Midbrain (tissue), 1 donor: ENCODE results near the gene POLG.

ENCODE experiments used
- DNase-seq: peaks from one replicate; lab custom pipeline; 2025; lab: John Stamatoyannopoulos, UW

The POLG gene

DNA sequence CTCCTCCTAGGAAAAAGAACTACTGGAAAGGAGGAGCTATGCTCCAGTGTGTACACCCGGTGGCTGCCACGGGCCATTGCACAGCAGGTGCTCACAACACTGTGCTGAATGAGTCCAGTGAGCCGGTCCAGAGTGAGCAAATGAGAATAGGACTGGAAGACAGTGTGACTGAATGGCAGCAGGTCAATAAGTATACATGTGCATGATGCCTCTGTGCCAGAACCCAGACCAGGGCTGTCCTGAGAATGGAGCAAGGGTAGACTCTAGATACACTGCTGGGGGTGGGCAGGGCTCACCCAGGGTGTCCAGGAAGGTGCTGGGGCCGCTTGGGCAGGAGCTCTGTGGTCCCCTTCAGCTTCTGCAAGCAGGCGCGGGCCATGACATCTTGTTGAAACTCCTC, 8.3 kb downstream of the POLG start:
- DNase-seq, result no peak

DNA sequence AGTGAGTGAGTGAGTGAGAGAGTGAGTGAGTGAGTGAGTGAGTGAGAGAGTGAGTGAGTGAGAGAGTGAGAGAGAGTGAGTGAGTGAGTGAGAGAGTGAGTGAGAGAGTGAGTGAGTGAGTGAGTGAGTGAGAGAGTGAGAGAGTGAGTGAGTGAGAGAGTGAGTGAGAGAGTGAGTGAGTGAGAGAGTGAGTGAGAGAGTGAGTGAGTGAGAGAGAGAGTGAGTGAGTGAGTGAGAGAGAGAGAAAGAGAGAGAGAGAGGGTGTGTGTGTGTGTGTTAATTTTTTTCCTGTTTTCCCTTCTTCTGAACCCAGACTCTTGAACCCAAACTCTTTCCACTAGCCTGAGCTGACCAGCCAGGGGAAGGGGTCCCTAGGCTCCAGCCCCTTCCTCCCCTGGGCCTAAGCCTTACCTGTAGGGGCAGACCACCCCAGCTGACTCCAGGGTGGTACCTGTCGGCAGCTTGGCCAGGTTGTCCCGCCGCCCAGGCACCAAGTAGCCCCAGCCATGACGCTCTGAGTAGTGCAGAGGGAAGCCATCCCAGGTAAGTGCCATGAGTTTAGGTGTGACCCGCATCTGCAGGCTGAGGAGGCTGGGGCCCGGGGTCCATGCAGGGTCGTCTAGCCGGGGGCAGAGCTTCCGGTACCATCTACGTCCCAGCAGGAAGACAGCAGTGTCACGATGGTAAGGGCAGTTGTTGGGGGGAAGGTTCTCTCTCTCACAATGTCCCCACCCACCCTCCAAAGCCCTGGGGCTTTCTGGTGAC, 9.4 kb downstream of the POLG start:
- DNase-seq, result no peak

DNA sequence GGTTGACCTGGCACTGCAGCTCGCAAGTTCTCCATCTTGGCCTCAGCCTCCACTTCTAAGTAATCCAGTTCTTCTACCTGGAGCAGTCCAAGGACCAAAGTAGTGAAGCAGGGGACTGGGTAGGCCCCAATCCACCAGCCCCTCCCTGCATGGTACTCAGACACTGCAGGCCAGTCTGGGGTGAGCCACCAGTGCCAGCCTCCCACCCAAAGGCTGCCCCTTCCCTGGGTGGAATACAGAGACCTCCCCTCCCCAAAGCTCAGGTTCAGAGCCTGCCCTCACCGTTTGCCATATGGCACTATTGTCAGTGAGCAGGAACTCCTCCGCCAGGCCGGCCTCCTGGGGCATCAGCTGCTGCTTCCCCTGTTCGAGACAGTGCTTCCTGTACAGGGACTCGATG, 10.8 kb downstream of the POLG start:
- no peak for DNase-seq

DNA sequence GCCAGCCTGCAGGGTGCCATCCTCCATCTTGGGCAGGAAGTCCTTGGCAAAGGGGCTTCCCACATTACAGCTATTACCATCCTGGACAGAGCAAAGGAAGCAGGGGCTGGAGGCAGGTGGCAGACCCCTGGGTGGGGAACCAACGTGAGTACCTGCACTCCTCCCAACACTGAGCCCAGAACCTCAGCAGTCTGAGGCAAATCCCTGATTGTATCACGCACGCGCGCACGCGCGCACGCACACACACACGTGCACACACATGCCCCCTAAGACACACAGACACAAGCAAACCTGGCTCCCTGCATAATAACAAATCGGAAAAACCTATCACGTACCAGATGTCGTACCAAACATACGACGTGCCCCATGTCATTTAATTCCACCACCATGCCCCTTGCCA, 11.8 kb downstream of the POLG start:
- no peak for DNase-seq

DNA sequence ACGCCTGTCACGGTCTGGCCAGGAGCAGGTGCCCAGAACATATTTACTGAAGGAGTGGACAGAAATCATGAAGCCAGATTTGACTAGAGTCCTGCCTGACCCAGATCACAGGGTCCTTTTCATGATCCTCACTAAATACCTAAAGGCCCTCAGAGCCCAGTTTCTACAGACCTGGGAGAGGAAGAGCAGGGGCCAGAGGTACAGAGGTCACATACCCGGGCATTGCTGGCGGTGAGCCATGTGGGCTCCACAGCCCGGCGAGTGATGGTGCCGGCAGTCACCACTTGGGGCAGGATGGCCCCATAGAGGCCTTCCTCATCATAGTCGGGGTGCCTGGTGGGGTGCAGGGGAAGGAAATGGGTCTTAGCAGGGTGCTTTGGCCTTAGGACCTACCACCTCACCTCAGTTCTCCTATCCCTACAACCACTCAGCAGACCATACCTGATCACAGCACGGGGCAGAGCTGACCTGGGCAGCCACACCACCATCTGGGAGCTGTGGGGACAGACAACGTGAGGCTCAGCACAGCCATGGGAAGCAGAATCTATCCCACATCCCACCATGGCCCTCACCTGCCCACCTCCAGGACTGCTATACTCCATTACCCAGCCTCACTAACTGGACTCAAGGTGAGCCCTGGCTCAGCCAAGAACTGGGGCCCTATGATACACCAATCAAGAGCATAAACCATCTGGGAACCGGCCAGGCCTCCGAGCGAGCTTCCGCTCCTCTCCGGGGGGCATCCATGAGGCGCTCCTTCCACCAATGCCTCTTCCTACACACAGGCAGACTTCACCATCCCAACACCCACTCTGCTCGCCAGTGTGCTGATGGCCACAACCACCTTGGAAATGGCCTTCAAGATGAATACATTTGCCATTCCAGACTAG, 12.9 kb downstream of the POLG start:
- no peak for DNase-seq

DNA sequence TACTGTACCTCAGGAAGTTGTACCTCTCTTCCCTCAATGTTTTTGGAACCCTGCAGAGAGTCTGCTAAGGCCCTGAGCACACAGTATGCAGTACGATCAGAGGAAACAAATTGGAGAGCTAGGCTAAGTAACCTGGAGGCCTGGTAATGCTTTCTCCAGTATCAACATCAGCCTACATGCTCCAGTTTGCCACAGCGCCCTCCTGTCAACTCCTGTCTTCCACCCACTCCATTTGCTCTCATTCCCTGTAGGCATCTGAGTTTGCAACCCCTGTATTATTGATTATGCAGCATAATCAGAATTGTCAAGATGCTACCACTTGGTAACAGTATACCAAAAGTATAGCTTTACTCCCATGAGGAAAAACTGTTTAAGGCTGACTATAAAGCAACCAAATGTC, 14.4 kb downstream of the POLG start:
- no peak for DNase-seq

DNA sequence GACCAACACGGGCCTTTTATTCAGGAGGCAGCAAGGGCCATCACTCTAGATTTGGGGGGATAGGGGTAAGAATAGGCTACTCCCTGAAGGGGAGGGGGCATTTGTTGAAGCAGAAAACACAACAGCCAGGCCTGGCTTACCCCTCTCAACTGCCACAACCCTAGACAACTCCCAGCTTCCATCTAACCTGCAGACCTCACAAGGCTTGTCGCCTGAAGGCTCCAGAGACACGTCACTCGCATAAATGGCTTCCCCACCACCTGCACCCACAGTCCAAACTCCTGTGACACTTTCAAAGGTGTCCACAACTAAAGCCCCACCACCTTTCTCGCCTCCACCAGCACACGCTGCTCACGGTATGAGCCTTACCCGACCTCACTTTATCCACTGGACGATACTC, 14.9 kb downstream of the POLG start:
- DNase-seq, result no peak

DNA sequence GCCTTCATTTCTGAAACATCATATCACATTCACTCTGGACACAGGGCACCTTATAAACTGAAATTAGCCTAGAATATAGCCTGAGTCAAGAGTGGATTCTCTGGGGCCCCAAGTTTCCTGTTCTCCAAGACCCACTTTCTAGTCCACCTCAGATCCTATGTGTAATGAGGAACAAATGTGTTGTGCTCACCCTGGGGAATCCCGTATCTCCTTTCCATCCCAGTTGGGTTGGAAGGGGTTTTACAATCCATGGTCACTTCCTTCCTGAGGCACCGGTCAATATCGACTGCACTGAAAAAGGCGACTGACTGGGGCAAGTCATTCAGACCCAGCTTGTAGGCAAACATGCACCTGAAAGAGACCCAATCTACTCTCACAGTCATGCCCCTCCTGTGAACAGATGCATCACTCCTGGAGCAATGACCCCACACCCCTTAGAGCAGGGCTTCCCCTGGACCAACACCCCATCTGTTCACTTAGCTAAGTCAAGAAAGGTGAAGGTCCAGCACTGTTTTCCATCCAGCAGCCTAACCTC, 17.4 kb downstream of the POLG start:
- DNase-seq, result no peak

DNA sequence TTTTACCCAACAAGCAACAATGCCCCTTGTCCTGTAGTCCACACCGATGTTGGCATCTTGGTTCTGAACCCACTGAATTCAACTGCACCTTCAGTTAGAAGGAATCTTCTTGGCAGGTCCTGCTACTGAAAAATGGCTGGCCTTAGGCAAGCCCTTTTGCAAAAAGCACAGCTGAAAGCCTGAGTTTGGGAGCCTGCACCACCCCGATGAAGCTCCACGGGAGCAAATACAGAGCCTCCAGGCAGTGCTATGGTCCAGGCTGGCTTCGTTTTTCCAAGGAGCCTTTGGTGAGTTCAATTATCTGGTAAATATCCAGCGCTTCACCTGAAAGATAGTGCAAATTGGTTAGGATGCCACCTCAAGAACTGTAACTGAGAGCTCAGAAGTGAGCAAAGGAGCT, 18.1 kb downstream of the POLG start:
- DNase-seq, result no peak

DNA sequence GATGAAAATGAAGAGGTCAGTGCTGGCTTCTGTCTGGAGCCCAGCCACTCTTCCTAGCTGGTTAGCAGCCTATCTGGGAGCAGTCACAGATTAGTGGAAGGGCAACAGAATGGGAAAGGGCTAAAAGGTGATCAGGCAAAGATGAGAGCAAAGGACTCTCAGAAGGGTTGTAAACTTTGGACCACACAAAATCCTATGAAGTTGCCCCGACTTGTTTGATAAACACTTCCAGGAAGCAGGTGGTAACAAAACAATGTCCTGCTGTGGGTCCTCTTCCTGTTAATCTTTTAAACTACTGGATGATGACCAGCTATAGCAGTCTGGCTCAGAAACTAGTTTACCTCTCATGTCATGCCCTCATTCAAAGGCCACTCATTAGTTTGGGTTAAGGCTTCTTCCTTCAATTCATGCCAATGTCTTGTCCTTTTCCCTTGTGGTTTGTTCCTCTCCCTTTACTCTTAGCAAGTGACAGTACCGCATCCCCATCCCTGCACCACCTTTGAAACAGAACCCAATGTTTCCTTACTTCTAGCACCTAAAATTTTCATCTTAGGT, 19.2 kb downstream of the POLG start:
- no peak for DNase-seq

DNA sequence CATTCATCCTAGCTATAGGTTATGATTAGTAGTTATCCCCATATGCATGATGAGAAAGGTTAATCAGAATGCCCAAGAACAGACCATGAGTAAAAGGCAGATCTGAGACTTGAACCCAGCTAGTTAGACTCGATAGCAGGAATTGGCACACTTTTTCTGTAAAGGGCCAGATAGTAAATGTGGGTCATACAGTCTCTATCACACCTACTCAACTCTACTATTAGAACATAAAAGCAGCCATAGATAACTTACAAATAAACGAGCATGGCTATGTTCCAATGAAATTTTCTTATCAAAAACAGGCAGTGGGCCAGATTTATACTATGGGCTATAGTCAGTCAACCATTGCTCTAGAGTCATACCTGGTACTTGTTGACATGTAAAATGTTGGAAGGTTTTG, 24.6 kb downstream of the POLG start:
- no peak for DNase-seq

DNA sequence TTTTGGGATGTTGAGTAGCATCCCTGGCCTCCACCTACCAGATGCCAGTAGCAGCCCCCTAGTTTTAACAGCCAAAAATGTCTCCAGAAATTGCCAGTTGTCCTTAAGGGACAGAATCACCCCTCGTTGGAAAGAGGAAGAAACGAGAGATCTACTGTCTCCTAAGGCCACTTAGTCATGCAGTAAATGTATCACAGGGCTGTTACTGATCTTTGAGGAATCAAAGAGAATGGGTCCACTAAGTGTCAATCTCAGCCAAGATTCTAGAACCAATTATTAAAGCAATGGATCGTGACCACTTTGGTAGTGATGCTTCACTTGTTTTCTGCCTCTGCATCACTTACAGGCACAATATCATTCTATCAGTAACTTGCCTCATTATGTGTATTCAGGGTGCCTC, 26.4 kb downstream of the POLG start:
- DNase-seq, result no peak

DNA sequence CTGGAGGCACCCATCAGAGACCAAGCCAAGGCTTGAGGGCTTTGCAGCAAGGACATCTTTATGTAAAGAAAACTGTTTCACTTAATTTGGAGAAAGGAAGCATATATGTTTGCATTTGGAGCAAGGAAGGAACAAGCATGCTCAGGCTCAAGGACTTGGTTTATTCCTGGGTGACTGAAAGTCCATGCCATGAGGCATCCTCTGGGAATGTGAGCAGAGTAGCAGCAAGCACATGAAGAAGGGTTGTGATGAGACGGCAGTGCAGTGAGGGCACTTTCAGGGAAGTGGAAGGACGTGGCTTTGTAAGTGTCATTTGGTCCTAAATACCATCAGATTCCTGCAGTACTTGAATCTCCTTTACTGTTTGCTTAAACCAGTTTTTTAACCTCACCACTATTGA, 26.8 kb downstream of the POLG start:
- no peak for DNase-seq

DNA sequence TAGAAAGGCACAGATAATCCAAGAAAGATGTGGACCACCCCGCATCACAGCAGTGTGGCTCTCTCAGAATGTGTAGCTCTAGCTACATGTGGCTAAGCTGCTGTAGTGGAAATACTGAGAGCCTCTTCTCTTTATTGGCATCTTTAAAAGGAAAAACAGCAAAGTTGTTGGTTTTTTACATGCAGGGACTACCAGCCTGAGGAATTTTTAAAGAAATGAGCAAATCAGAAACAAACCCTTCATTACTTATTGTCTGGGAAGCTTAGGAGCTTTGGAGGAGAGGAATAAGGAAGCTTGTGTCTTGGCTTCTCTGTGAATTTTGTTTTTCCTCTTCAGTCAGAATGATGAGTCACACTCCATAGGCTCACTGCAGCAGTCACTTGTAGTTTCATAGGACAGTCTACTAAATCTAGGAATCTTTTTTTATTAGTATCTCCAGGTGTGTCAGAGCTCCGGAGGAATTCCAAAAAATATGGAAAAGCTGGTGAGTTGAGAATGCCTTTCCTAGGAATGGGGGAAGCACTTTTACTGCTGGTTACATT, 27.5 kb downstream of the POLG start:
- no peak for DNase-seq

DNA sequence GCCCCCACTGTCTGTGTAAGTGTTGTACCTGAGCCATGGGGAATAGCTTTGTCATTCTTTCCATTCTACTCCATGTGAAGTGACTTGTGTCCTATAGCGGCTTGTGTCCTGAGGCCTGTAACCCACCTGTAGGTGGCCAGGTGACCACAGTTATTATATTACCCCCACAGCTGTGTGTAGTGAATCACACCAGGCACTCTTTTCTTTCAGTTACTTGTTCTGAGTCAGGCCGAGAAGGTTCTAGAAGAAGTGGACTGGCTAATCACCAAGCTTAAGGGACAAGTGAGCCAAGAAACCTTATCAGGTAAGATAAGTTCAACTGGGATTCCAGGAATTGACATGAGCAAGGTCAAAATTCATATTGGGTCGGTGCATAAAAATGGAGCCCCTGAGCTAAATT, 29.2 kb downstream of the POLG start:
- DNase-seq, result no peak

DNA sequence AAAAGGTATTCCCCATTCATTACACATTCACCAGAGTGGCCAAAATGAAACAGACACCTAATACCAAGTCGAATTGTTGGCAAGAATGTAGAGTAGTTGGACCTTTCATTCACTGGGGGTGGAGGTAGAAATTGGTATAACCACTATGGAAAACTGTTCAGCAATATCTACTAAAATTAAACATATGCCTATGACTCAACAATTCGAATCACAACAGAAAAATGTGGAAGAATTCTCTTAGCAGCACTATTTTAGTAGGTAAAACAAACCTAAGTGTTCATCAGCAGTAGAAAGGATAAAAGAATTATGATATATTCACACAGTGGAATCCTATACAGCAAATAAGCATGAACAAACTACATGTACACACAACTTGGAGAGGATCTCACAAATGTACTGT, 30.6 kb downstream of the POLG start:
- no peak for DNase-seq

DNA sequence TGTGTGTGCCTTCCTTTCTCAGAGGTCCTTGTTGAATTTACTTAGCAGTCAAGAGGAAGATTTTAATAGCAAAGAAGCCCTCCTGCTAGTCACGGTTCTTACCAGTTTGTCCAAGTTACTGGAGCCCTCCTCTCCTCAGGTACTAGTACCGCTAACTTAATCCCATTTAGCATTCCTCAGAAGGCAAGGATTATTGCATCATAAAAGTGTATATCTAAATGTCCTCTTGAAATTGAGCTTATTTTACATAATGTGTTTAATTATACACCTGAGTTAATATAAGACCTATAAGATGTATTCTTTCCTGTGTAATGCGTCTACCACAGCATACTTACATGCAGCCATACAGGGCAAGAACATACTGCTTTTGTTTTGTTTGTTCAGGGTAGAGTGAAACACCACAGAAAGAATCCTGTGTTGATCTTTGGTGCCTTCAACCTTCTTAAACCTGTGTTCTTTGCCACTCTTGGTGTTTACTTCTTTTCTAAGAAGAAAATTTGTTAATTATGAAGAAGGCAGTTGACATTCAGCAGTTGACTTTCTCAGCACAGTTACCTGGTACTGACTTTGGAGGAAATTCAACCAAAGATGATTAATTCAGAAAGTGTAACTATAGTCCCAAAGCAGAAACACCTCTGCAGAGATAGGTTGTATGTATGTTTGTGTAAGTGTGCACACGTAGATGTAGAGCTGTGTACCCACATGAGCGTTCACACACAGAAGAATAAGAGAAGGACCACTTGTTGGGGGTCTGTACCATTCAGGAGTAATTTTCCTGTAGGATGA, 33.1 kb downstream of the POLG start:
- no peak for DNase-seq

DNA sequence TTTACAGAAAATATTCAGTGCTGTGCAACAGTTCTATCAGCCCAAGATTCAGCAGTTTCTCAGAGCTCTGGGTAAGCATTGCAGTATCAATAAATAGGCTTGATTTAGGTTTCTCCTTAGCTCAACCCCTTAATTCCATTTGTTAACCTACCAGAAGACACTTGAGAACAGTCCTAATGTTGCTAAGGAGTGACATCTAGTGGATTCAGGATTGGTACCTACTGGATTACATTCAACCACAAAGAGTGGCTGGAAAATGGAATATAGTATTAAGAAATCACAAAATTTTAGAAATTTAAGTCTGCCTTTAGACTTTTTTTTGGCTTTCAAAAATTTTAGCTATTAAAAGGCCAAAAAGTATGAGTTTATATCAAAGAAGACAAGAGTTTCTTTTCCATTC, 34.7 kb downstream of the POLG start:
- DNase-seq, result peak; percentile 16

DNA sequence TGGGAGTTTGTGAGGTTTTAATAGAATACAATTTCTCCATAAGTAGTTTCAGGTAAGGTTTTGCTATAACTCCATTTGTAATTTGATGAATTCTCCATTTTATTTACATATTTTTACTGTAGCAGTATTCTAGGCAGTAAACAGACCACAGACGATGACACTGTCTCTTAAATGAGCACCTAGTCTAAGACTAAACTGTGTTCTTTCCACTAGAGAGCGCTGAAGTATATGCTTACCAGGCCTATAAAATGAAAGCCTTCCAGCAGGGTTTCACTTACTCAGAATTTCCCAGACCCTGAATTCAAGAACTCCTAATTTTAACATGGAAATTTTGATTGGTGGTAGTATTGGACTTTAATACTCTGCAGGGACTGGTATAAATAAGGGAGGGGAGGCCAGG, 41.6 kb downstream of the POLG start:
- no peak for DNase-seq

DNA sequence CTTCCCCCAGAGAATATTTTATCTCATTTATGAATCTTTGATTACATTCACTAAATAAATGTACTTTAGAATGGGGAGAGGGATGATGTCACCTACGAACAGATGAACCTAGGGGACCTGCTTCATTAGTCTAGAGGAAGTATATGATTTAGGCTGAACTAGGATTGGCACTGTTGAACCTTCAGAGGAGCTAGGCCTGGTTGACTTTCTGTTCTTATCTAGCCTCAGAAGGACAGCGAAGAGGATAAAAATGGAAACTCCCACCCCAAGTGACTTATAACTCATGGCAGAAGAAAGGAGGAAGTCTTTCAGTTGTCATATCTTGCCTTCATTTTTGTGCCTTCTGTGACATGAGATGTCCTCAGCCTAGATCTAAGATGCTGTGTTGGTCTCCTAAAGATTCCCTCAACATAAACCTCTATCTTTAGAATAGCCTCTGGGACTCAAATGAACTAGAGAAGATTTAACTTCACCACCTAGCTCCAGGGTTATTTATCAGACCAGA, 42.6 kb downstream of the POLG start:
- DNase-seq, result no peak

DNA sequence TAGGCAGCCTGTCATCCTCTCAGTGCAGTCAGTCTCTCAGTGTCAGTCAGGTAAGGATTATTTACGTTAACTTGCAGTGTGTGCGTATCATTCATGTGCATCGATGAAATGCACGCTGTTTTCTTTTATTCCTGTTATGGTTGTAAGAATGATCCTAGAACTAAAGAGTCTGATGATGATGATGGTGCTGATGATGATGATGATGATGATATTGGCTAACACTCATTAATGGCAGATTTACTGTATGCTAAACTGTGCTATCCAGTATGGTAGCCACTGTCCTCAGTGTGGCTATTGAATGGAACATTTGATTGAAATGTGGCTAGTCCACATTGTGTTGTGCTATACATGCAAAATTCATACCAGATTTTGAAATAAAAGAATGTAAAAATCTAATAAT, 51.4 kb downstream of the POLG start:
- DNase-seq, result no peak

DNA sequence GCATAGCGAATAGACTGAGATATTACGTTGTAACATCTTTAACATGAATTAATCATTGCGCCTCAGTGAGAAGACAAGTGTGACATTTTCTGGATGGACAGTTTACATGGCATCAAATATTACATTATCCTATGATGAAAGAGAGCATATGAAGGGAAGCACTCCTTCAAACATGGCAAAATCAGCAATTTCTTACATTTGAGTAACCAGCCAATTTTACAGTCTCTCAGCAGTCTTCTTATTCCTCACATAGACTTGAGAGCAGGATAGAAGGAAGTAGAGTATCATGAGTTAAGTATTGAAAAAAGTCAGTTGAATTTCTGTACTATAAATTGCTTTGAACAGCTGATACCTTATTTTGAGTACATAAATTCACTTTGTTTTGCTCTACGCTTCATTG, 52.0 kb downstream of the POLG start:
- no peak for DNase-seq
